ENCODE measurements around the gene SPECC1.

The SPECC1 gene

GRCh38 chr17:20046629-20047028 lies 37.5 kb downstream of the SPECC1 start:
- no peak for TF ChIP-seq CTCF (IDR thresholded peaks at IDR 0.05; ENCODE audit: control insufficient read depth, insufficient read depth, low read depth, low read length, missing control alignments)
- DNase-seq (ENCODE audit: low read depth), result no peak
- no peak overlapping the region for H3K4me3 ChIP-seq (ENCODE audit: control insufficient read depth, low read depth, low read length)

DNA sequence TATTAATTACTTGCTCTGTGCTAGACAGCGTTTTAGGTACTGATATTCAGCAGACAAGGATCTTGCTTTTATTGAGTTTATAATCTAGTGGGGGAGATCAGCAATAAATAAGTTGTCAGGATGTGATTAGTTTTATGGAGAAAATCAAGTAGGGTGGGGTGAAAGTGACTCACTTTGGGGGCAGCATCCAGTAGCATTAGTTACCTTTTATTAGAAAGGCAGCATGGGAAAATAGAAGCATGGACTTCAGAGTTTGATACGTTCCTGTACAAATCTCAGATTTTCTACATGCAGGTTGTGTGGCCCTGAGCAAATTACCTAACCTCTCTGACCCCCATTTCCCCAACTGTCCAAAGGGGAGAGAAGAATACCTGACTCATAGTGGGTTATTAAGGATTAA lies 42.5 kb downstream of the SPECC1 start:
- no peak overlapping the region for H3K4me3 ChIP-seq (ENCODE audit: control insufficient read depth, low read depth, low read length)
- no peak for DNase-seq (ENCODE audit: low read depth)
- no peak for TF ChIP-seq CTCF (IDR thresholded peaks at IDR 0.05; ENCODE audit: control insufficient read depth, insufficient read depth, low read depth, low read length, missing control alignments)

DNA sequence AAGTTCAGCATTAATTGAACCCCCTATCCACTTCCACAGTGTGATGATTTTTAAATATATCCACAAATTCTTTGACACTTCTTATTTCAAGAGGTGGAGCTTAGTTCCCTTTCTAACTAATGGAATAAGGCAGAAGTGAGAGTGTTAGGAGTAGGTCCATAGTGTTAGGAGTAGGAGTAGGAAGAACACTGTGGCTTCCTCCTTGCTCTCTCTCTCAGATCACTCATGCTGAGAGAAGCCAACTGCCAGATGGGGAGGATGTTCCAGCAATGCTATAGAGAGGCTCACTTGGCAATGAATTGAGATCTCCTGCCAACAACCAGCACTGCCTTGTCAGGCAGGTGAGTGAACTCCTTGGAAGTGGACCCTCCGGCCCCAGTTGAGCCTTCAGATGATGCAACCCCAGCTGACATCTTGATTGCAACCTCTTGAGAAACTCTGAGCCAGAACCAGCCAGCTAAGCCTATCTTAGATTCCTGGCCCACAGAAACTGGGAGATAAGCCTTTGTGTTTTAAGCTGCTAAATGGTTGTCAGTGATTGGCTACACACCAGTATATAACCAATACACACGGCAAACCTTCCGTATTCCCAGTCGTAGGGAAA lies 44.3 kb downstream of the SPECC1 start:
- H3K4me3 ChIP-seq (ENCODE audit: control insufficient read depth, low read depth, low read length), result no peak overlapping the region
- TF ChIP-seq CTCF (IDR thresholded peaks at IDR 0.05; ENCODE audit: control insufficient read depth, insufficient read depth, low read depth, low read length, missing control alignments), result no peak
- no peak for DNase-seq (ENCODE audit: low read depth)

- DNase-seq (ENCODE audit: low read depth), result no peak
Measured at GRCh38 chr17:20059728-20060188, 50.6 kb downstream of the SPECC1 start.

DNA sequence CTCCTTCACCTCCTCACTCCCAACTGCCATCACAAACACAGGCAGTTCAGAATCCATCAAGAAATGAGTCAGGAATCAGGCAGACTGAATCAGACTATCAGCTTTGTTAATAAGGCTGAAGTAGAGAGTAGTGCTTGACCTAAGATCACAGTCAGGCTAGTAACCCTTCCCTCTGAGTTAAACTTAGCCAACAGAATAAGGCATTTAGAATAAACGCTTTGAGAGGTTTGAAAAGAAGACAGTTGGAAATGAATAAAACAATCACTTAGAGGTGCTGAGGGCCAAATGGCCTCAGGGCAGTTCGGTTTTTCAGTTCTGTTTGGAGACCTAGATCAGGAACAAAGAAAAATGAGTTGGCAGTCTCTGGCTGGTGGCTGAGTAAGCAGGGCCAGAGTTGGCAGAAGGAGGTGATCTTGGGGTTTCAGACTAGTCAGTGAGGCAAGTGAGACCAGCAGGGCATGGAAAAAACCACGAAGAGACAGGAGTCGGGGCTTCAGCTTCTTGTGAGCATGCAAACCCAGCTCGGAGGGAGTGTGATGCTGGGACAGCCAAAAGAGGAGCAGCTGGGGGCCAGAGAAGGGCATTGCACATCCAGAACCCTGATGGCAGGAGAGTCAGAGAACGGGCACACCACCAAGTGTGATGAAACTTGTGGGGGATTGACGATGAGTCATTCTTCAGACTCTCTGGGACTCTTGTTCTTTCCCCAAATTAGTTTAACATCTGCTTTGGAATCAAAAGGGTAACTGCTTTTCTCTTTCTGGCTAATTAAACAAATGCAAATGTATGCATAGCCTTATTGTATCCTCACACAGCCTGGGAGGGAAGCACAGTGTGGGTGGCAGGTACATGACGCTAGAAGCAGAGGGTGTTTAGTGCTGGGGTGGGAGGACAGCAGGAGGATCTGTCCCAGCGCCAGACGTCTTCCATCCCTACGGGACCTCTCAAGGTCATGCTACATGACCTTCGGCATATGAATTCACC lies 54.8 kb downstream of the SPECC1 start:
- peak; percentile 83 for DNase-seq (ENCODE audit: low read depth)
- TF ChIP-seq CTCF (IDR thresholded peaks at IDR 0.05; ENCODE audit: control insufficient read depth, insufficient read depth, low read depth, low read length, missing control alignments), result no peak
- no peak overlapping the region for H3K4me3 ChIP-seq (ENCODE audit: control insufficient read depth, low read depth, low read length)

More at GRCh38 chr17:20059728-20060188, 50.6 kb downstream of the SPECC1 start:
- no peak overlapping the region for H3K4me3 ChIP-seq (ENCODE audit: control insufficient read depth, low read depth, low read length)
- TF ChIP-seq CTCF (IDR thresholded peaks at IDR 0.05; ENCODE audit: control insufficient read depth, insufficient read depth, low read depth, low read length, missing control alignments), result no peak

DNA sequence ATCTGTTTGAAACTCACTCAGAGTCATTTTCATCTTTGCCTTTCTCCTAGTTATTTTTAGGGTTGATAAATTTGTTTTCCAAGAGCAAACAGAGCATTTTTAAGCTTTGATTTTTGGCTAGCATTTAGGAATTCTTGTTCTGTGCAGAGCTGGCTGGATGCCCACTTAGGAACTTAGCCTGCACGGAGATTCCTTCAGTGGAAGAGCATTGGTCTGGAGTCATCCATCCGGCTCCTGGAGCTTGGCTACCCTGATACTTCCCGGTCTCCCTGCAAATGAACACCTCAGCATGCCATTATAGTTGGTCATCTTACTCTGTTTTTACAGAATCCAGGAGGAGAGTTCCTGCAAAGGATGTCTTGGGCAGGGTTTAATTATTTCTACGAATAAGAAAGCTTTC lies 57.1 kb downstream of the SPECC1 start:
- TF ChIP-seq CTCF (IDR thresholded peaks at IDR 0.05; ENCODE audit: control insufficient read depth, insufficient read depth, low read depth, low read length, missing control alignments), result no peak
- H3K4me3 ChIP-seq (ENCODE audit: control insufficient read depth, low read depth, low read length), result no peak overlapping the region
- peak; percentile 46 for DNase-seq (ENCODE audit: low read depth)

Measured in AG09309 (cell line).